Progenitor cell of endocrine pancreas (in vitro differentiated cells): ENCODE data around the gene DSCAML1. TPM values are rescaled to one million over a fixed set of nuclear protein-coding genes. Genes with fewer than 3 reads are reported as not detected.

Experiments
- DNase-seq: peaks from one replicate; pipeline ENCODE4 v3.0.0; 2021; ENCODE audit warnings: low spot score; ENCODE audit not compliant: unreplicated experiment
- H3K27ac Mint-ChIP-seq: 2 replicates; pipeline ENCODE4 v1.8.0; 2021; ENCODE audit warnings: mild to moderate bottlenecking, moderate library complexity, mixed read lengths
- H3K27me3 Mint-ChIP-seq: 2 replicates; pipeline ENCODE4 v1.8.0; 2021; ENCODE audit warnings: mixed read lengths
- H3K36me3 Mint-ChIP-seq: 2 replicates; pipeline ENCODE4 v1.8.0; 2022; ENCODE audit warnings: mixed read lengths; ENCODE audit not compliant: insufficient read depth
- H3K4me1 Mint-ChIP-seq: 2 replicates; pipeline ENCODE4 v1.8.0; 2021; ENCODE audit warnings: low read depth, mixed read lengths
- H3K4me3 Mint-ChIP-seq: 2 replicates; pipeline ENCODE4 v1.8.0; 2021; ENCODE audit warnings: low read depth, mild to moderate bottlenecking, moderate library complexity, mixed read lengths
- H3K9me3 Mint-ChIP-seq: 2 replicates; pipeline ENCODE4 v1.8.0; 2021; ENCODE audit warnings: low read depth, mixed read lengths
- CTCF ChIP-seq: fragments of 200-600 bp; sonication (generic); IDR thresholded peaks from one replicate; pipeline ENCODE4 v1.5.0; 2021; ENCODE audit warnings: antibody characterized with exemption, mild to moderate bottlenecking; ENCODE audit not compliant: unreplicated experiment
- total RNA-seq: library from RNA; stranded (reverse); gene quantifications from 2 replicates; pipeline ENCODE4 v1.2.1, GENCODE V29; 2021

The DSCAML1 gene
- total RNA-seq, 1 donor from 2014 or later, result 2.7 TPM

GRCh38 chr11:117684111-117684510 lies 112.9 kb downstream of the DSCAML1 start:
- H3K9me3 Mint-ChIP-seq, result no peaks in the 10 kb centered on the region

GRCh38 chr11:117681438-117681837 lies 115.6 kb downstream of the DSCAML1 start:
- peaks cover 6% of the 10 kb centered on the region for H3K4me1 Mint-ChIP-seq
- TF ChIP-seq CTCF, result no peak
- H3K9me3 Mint-ChIP-seq, result no peaks in the 10 kb centered on the region
- H3K27ac Mint-ChIP-seq, result no peak overlapping the region
- DNase-seq, result no peak
- no peak overlapping the region for H3K4me3 Mint-ChIP-seq
- H3K27me3 Mint-ChIP-seq, result peaks cover 55% of the 10 kb centered on the region
- H3K36me3 Mint-ChIP-seq, result no peaks in the 10 kb centered on the region

More at GRCh38 chr11:117684111-117684510, 112.9 kb downstream of the DSCAML1 start:
- H3K36me3 Mint-ChIP-seq, result no peaks in the 10 kb centered on the region
- TF ChIP-seq CTCF, result no peak
- no peak for DNase-seq
- H3K4me3 Mint-ChIP-seq, result no peak overlapping the region
- no peaks in the 10 kb centered on the region for H3K4me1 Mint-ChIP-seq
- H3K27ac Mint-ChIP-seq, result no peak overlapping the region
- H3K27me3 Mint-ChIP-seq, result peaks cover 38% of the 10 kb centered on the region

DNA sequence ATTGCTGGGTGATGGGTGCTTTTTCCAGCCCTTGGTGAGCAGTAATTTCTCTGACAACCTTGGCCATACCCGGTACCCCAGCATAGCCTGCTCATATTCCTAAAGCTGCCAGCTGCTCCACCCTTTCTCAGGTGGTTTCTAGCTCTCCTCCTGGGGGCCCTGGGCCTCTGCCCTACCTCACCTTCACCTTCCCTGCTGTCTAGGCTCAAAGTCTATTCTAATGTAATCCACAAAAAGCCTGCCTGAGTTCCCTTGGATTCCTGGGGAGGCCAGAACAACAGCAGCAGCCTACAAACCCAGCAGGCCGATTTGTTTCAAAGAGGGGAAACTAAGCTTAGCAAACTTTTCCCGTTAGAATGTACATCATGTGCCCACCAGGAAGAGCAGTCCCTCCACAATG lies 117.6 kb downstream of the DSCAML1 start:
- DNase-seq, result no peak
- no peak for TF ChIP-seq CTCF
- H3K4me3 Mint-ChIP-seq, result no peak overlapping the region
- H3K27ac Mint-ChIP-seq, result no peak overlapping the region
- H3K36me3 Mint-ChIP-seq, result no peaks in the 10 kb centered on the region
- H3K4me1 Mint-ChIP-seq, result peaks cover 6% of the 10 kb centered on the region
- H3K9me3 Mint-ChIP-seq, result no peaks in the 10 kb centered on the region
- H3K27me3 Mint-ChIP-seq, result peaks cover 70% of the 10 kb centered on the region

- Mint-ChIP-seq H3K4me1 (peaks cover 8% of the 10 kb centered on the region), H3K4me3 (no peak overlapping the region), H3K36me3 (no peaks in the 10 kb centered on the region), H3K9me3 (no peaks in the 10 kb centered on the region), H3K27me3 (peaks cover 73% of the 10 kb centered on the region), H3K27ac (no peak overlapping the region)
- no peak for TF ChIP-seq CTCF
- DNase-seq, result no peak
Measured at GRCh38 chr11:117678658-117679406, 118.2 kb downstream of the DSCAML1 start.

DNA sequence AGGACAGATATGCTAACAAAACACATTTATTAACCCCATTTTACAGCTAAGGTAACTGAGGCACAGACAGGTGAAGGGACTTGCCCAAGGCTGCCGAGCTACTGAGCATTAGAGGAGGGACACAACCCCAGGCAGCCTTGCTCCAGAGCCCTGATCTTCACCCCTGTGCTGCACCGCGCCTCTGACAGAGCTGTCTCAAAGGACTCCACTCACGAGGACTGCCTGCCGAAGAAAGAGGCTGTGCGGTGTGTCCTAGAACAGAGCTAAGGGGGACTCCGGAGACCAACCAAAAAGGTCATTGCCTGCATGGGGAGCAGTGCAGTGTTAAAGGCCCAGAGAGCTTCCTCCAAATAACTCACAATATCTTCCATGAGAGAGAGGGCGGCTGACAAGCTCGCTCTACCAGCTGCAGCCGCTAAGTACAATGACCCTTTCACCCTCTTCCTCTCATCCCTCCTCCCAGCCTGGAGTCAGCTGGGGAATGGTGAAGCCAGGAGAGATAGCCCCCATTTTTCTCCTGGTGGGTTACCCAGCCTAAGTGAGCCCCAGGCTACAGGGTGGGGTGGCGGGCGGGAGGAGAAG lies 119.2 kb downstream of the DSCAML1 start:
- H3K27me3 Mint-ChIP-seq, result peaks cover 75% of the 10 kb centered on the region
- no peak for DNase-seq

More for the DNA sequence above, 119.2 kb downstream of the DSCAML1 start:
- H3K27ac Mint-ChIP-seq, result no peak overlapping the region
- H3K9me3 Mint-ChIP-seq, result no peaks in the 10 kb centered on the region
- H3K4me3 Mint-ChIP-seq, result no peak overlapping the region
- no peaks in the 10 kb centered on the region for H3K36me3 Mint-ChIP-seq
- TF ChIP-seq CTCF, result no peak
- H3K4me1 Mint-ChIP-seq, result peaks cover 17% of the 10 kb centered on the region
